Skeletal muscle satellite cell (primary cell): ENCODE measurements around the gene SLC35F6.

Source experiments
- H3K27me3 ChIP-seq: 2 replicates; pipeline ENCODE4 v1.7.0; 2013; ENCODE audit warnings: low read length; ENCODE audit not compliant: control insufficient read depth, insufficient read depth
- H3K36me3 ChIP-seq: 2 replicates; pipeline ENCODE4 v1.7.0; 2013; ENCODE audit warnings: mild to moderate bottlenecking, control low read depth, low read length; ENCODE audit not compliant: insufficient read depth
- H3K4me1 ChIP-seq: 2 replicates; pipeline ENCODE4 v1.7.0; 2013; ENCODE audit warnings: low read length; ENCODE audit not compliant: control insufficient read depth, insufficient read depth
- H3K4me2 ChIP-seq: 2 replicates; pipeline ENCODE4 v1.7.0; 2013; ENCODE audit warnings: mild to moderate bottlenecking, low read length
- H3K4me3 ChIP-seq: 2 replicates; pipeline ENCODE4 v1.7.0; 2013; ENCODE audit warnings: low read length
- H3K9ac ChIP-seq: 2 replicates; pipeline ENCODE4 v1.7.0; 2013; ENCODE audit warnings: mild to moderate bottlenecking, low read depth, low read length, moderate library complexity
- H3K9me3 ChIP-seq: replicated peaks from 2 replicates; pipeline ENCODE4 v1.7.0; 2013; ENCODE audit warnings: mild to moderate bottlenecking, control low read depth, low read length

Gene SLC35F6

DNA sequence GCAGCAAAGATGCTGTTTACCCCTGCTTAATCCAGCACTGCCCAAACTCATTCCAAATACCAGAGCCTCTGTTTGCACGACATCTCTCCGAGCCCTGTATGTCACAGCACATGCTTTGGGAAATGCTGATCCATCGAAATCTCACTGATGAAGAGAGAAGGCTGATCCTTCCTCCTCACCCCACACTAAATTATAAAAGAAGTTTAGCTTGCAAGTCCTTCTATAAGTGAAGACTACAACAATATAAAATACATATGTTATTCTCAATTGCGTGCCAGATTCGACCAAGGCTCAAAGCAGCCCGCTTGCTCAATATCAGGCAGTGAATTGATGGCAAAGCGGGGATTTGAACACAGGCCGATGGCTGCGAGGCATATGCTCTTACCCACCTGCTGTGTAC is 30.7 kb upstream of the SLC35F6 start:
- no peak overlapping the region for H3K4me2 ChIP-seq
- no peaks in the 10 kb centered on the region for H3K9me3 ChIP-seq
- no peaks in the 10 kb centered on the region for H3K36me3 ChIP-seq
- no peak overlapping the region for H3K4me3 ChIP-seq
- no peaks in the 10 kb centered on the region for H3K4me1 ChIP-seq
- H3K27me3 ChIP-seq, result peaks cover 56% of the 10 kb centered on the region
- H3K9ac ChIP-seq, result no peak overlapping the region

DNA sequence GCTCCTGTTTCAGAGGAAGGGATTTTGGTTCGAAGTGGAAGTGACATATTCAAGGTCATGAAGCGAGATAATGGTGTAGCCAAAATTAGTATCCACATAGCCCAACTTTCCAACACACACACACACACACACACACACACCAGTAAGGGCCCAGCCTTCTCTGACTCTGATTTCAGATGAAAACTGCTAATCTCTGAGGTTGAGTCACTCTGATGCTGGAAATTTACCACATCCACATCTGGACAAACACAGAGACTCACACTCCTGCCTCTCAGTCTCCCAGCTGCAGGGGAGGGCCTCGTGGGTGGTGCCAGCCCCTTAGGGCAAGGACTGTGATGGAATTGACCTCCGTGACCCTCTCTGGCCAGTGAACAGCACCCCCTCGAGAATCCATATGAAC is 29.0 kb upstream of the SLC35F6 start:
- Histone ChIP-seq H3K9me3 (no peaks in the 10 kb centered on the region), H3K36me3 (no peaks in the 10 kb centered on the region), H3K4me3 (no peak overlapping the region), H3K4me2 (no peak overlapping the region), H3K9ac (no peak overlapping the region), H3K27me3 (peaks cover 44% of the 10 kb centered on the region), H3K4me1 (no peaks in the 10 kb centered on the region)

DNA sequence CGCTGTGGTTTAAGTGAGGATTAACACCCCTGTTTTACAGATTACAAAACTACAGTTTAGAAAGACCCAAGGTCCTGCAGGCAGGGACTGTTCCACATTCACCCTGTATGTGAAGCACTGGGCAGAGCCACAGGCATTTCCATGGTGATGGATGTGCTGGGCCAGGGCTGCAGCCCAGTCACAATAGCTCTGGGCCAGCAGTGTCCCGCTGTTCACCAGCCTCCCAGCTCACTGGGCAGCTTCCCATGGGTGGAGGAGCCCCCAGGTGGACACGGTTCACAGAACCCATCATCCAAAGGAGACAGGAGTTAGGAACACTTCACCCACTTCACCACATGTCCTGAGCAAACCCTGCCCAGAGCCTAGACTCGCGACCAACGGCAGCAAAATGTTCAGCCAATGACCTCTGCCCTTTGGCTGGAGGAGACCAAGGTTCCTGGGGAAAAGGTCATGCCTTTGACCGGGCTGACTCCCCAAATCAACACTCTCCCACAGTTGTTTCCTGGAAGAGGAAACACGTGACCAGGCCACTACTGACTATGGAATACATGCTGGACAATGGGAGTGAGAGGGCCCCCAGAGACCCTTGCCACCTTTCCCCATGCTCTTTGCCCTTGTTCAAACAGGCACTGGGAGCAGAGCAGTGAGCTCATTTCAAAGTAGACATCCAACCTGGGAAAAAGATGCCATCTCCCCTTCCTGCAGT is 28.0 kb upstream of the SLC35F6 start:
- Histone ChIP-seq H3K36me3 (no peaks in the 10 kb centered on the region), H3K27me3 (peaks cover 45% of the 10 kb centered on the region), H3K9ac (no peak overlapping the region), H3K4me2 (no peak overlapping the region), H3K9me3 (no peaks in the 10 kb centered on the region), H3K4me3 (no peak overlapping the region), H3K4me1 (no peaks in the 10 kb centered on the region)

DNA sequence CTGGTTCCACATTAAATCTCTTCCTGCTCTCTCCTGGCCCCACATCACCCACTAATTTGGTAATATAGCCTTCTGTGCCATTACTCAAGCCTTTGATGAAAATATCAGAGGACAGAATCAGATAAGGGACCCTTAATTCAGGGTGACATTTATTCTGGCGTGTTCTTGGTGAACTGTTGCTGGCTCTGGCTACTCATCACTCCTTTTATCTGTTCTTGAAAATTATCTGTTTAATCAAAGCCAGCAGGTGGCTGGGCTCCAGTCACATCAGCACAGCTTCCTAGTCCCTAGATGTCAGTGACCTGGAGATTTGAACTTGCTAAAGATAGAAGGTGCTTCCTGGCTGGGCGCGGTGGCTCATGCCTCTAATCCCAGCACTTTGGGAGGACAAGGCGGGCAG is 26.9 kb upstream of the SLC35F6 start:
- Histone ChIP-seq H3K36me3 (no peaks in the 10 kb centered on the region), H3K4me3 (no peak overlapping the region), H3K27me3 (peaks cover 48% of the 10 kb centered on the region), H3K4me1 (no peaks in the 10 kb centered on the region), H3K9me3 (no peaks in the 10 kb centered on the region), H3K4me2 (no peak overlapping the region), H3K9ac (no peak overlapping the region)

DNA sequence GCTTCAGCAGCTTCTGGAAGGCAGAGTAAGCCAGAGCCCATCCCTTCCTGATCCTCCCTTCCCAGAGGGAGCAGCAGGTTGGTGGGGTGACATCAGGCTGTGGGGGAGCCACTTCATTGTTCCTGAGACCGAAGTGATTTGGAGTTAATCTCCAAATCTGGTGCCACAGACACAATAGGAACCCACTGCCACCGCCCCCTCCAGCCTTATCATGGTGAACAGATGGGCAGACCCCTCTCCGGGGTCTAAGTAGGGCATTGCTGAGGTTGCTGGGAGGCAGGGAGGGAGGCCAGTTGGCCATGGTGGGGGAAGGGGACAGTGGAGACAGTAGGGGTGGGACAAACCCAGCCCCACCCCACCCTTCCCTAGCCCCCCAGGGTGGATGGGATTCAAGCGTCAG is 25.6 kb upstream of the SLC35F6 start:
- no peaks in the 10 kb centered on the region for H3K9me3 ChIP-seq
- H3K27me3 ChIP-seq, result peaks cover 45% of the 10 kb centered on the region

DNA sequence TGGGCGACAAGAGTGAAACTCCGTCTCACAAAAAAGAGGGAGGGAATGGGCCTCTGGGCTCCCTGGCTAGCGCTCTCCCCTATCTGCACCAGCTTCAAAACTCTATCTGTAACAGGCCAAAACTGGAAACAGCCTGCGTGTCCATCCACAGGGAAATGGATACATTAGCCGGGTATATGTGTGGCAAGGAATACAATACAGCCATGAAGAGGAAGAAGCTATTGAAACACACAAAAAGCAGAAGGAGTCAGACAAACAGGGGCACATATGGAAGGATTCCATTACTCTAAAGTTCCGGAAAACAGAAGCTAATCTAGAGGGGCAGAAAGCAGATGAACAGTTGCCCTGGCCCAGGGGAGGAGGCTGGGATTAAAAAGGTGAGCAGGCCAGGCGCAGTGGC is 24.6 kb upstream of the SLC35F6 start:
- Histone ChIP-seq H3K4me3 (no peak overlapping the region), H3K27me3 (peaks cover 47% of the 10 kb centered on the region), H3K4me2 (no peak overlapping the region), H3K36me3 (no peaks in the 10 kb centered on the region), H3K9me3 (no peaks in the 10 kb centered on the region), H3K9ac (no peak overlapping the region), H3K4me1 (no peaks in the 10 kb centered on the region)

More for the DNA sequence above, 25.6 kb upstream of the SLC35F6 start:
- Histone ChIP-seq H3K9ac (no peak overlapping the region), H3K4me3 (no peak overlapping the region), H3K4me1 (no peaks in the 10 kb centered on the region), H3K36me3 (no peaks in the 10 kb centered on the region), H3K4me2 (no peak overlapping the region)

DNA sequence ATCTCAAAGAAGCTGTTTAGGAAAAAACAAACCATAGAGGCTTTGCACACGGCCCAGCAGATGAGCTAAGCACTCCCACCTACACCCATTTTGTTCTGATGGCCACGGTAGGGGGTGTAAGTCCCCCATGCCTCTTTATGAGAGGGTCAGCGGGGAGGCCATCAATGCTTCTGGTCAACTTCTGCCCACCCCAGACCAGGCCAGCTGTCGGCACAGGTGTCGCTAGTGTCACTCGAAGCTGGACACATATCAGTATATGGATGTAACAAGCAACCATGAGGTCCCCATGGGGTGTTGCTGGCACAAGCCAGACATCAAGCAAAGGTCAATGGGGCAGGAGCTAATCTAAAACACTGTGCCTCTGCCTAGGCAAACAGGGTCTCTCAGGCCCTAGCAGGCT is 23.7 kb upstream of the SLC35F6 start:
- H3K36me3 ChIP-seq, result no peaks in the 10 kb centered on the region
- no peaks in the 10 kb centered on the region for H3K9me3 ChIP-seq
- H3K4me1 ChIP-seq, result no peaks in the 10 kb centered on the region
- peaks cover 54% of the 10 kb centered on the region for H3K27me3 ChIP-seq
- H3K4me3 ChIP-seq, result no peak overlapping the region
- H3K9ac ChIP-seq, result no peak overlapping the region
- H3K4me2 ChIP-seq, result no peak overlapping the region

DNA sequence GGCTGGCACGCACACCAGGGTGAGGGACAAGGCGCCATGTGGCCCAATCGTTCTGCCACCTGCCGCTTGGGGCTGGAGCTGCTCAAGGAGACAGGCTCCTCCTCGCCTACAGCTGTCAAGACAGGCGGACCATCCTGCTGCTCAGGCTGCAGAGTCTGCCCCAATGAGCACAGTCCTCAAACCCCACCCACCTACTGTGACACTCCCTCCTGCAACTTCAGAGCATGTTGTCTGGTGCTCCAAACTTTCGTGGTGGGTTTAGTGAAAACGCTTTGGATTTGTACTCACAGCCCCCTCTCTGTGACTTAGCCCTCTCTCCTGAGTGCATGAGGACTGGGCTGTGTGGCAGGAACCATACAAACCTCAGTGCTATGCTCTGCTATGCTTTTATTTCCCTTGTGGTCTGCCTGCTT is 23.2 kb upstream of the SLC35F6 start:
- H3K9ac ChIP-seq, result no peak overlapping the region
- H3K4me1 ChIP-seq, result no peaks in the 10 kb centered on the region
- no peaks in the 10 kb centered on the region for H3K36me3 ChIP-seq
- peaks cover 54% of the 10 kb centered on the region for H3K27me3 ChIP-seq
- no peak overlapping the region for H3K4me2 ChIP-seq
- no peaks in the 10 kb centered on the region for H3K9me3 ChIP-seq
- no peak overlapping the region for H3K4me3 ChIP-seq

DNA sequence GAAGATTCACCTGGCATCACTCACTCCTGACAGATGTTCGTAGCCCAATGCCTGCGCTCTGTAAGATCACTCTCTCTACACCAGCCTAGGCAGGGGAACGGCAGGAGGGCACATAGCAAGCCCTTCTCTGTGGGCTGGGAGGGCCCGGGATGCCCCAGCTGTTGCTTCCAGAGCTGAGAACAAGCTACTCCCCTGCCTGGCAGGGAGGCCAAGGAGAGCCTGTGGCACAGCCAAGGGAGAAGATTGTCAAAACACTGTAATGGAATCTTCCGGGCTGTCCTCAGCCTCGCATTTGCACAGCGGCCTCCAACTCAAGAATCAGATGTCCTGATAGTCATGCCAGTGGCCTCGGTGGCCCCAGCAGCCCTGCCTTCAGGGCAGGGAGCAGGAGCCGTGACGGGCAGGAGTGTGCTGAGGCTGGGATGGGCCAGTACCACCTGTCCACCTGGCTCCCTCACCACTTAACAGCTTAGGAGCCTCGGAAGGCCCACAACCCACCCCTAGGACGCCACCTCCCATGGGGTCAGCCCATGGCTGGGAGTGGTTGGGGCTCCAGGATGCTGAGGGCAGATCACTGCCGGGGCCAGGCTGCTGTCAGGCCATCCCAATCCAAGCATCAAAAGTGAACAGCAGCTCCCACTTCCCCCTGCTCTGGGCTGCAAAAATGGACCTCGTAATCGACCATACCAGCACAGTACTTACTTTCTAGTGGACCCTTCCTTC is 21.9 kb upstream of the SLC35F6 start:
- H3K4me2 ChIP-seq, result no peak overlapping the region
- H3K9me3 ChIP-seq, result no peaks in the 10 kb centered on the region
- no peak overlapping the region for H3K4me3 ChIP-seq
- peaks cover 61% of the 10 kb centered on the region for H3K27me3 ChIP-seq
- H3K4me1 ChIP-seq, result no peaks in the 10 kb centered on the region
- no peak overlapping the region for H3K9ac ChIP-seq
- H3K36me3 ChIP-seq, result no peaks in the 10 kb centered on the region

DNA sequence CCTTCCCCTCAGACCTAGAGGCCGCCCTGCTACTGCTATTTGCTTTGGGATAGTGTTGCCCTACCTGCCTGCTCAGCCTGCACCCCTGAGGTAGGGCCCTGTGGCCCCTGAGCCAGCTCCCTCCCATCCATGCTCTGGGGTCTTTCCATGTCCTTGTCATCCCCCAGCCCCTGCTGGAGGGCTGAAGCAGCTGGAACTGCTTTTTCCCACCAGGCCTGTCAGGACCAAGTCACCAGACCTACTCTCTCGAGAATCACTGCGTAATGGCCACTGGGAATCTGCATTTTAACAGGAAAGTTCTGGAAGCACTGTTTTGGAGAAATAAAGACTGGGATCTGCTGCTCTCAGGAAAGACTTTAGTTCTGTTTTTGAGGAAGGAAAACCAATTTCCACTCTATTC is 20.2 kb upstream of the SLC35F6 start:
- no peaks in the 10 kb centered on the region for H3K9me3 ChIP-seq
- H3K4me1 ChIP-seq, result no peaks in the 10 kb centered on the region
- no peaks in the 10 kb centered on the region for H3K36me3 ChIP-seq
- H3K4me2 ChIP-seq, result no peak overlapping the region
- peaks cover 54% of the 10 kb centered on the region for H3K27me3 ChIP-seq
- H3K4me3 ChIP-seq, result no peak overlapping the region
- H3K9ac ChIP-seq, result no peak overlapping the region

DNA sequence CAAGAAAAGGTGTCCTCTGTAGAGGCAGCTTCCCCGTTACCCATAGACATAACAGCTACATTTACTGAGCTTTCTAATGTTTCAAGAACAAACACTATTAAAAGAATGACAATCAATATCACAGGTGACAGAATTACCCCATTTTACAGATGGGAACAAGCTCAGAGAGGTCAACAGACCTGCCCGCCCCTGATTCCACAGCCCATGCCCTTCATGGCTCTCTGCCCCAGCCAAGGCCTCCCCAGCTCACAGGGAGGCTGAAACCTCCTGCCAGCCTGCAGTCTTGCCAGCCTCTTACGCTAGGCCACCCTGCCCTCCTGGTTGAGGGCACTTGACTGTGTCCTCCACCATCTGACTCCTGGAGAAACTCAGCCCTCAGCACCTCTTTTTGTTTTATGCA is 19.1 kb upstream of the SLC35F6 start:
- H3K4me1 ChIP-seq, result no peaks in the 10 kb centered on the region
- no peak overlapping the region for H3K9ac ChIP-seq
- H3K27me3 ChIP-seq, result peaks cover 50% of the 10 kb centered on the region
- H3K4me2 ChIP-seq, result no peak overlapping the region
- H3K36me3 ChIP-seq, result no peaks in the 10 kb centered on the region
- no peaks in the 10 kb centered on the region for H3K9me3 ChIP-seq
- no peak overlapping the region for H3K4me3 ChIP-seq
